Measurements from ENCODE around the gene TRAF2.

The TRAF2 gene

GRCh38 chr9:136917902-136918301, 31.6 kb downstream of the TRAF2 start:
- DNase-seq = no peak

- no peak for DNase-seq
These were observed 33.8 kb downstream of the TRAF2 start for GRCh38 chr9:136920069-136920468.

DNA sequence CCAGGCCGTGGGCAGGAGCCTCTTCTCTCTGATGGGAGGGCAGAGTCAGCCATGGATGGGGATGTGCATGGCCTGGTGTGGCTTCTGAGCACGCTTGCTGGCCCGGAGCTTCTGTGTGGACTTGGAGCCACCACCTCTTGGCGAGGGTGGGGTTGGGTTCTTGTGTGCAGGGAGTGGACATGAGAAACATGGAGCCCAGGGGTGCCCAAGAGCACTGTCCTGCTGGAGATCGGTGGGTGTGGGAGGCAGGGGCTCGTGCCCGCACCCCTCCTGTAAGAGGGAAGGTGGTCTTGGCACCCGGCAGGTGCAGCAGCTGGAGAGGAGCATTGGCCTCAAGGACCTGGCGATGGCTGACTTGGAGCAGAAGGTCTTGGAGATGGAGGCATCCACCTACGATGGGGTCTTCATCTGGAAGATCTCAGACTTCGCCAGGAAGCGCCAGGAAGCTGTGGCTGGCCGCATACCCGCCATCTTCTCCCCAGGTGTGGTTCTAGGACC, 34.5 kb downstream of the TRAF2 start:
- no peak for DNase-seq

DNA sequence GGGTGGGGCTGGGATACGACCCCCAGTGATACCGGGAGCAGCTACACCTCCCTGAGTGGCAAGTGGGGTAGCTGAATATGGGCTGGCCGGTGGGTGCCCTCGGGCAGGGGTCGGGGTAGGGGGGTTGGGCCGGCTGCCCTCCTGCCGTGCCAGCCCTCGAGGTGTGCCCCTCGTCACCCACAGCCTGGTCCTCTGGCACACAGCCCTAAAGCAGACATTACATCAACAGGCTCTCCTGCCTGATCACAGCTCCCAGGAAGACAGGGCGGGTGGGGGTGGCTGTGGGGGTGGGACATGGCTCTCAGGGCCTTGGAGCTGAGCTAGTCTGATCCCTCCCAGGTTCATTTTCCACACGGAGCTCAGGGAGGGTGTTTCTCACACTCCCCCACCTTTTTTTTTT, 35.0 kb downstream of the TRAF2 start:
- no peak for DNase-seq

GRCh38 chr9:136921718-136922117, 35.4 kb downstream of the TRAF2 start:
- no peak for DNase-seq

DNA sequence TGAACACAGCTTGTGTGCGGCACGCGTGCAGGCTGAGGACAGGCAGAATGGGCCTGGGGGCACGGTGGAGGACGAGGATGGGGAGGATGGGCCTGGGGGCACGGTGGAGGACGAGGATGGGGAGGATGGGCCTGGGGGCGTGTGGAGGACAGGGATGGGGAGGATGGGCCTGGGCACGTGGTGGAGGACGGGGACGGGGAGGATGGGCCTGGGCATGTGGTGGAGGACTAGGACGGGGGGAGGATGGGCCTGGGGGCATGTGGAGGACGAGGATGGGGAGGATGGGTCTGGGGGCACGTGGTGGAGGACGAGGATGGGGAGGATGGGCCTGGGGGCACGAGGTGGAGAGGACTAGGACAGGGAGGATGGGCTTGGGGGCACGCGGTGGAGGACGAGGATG, 36.2 kb downstream of the TRAF2 start:
- DNase-seq = no peak

- no peak for DNase-seq
These were observed 37.6 kb downstream of the TRAF2 start for GRCh38 chr9:136923881-136924280.

DNA sequence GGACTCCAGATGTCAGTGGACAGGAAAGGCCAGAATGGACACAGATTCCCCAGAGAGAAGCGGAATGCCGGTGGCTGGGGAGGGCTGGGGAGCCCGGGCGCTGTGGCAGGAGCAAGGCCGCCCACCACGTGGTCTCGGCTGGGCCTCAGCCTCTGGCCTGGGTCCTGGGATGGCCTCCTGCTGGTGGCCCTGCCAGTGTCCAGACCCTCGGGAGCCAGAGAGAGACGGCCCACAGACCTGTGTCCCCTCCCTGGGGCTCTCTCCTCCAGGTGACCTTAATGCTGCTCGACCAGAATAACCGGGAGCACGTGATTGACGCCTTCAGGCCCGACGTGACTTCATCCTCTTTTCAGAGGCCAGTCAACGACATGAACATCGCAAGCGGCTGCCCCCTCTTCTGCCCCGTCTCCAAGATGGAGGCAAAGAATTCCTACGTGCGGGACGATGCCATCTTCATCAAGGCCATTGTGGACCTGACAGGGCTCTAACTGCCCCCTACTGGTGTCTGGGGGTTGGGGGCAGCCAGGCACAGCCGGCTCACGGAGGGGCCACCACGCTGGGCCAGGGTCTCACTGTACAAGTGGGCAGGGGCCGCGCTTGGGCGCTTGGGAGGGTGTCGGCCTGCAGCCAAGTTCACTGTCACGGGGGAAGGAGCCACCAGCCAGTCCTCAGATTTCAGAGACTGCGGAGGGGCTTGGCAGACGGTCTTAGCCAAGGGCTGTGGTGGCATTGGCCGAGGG, 39.3 kb downstream of the TRAF2 start:
- DNase-seq = no peak

DNA sequence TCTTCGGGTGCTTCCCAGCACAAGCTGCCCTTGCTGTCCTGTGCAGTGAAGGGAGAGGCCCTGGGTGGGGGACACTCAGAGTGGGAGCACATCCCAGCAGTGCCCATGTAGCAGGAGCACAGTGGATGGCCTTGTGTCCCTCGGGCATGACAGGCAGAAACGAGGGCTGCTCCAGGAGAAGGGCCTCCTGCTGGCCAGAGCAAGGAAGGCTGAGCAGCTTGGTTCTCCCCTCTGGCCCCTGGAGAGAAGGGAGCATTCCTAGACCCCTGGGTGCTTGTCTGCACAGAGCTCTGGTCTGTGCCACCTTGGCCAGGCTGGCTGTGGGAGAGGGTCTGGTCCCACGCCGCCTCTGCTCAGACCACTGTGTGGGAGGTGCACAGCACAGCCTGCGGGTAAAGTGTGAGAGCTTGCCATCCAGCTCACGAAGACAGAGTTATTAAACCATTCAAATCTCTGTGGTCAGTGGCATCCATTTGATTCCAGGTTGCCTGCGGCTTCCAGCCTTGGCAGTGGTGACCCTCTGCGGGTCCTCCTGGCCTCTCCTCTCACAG, 39.9 kb downstream of the TRAF2 start:
- DNase-seq = no peak

DNA sequence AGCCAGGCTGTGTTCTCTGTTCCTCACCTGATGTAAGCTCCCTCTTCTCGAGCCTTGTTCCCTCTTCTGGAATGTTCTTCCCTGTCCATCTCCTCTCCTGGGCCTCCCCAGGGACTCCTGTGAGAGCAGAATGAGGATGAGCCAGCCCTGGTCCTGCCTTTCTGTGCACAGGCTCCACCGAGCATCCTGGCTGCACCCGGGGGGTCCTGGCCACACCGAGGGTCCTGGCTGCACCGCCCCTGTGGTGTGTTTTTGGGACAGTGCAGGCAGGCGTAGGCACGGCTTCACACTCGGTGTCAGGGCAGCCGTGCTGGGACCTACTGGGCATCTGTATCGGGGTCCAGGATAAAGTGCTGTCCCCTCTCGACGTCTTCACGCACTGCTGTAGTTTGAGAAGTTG, 40.4 kb downstream of the TRAF2 start:
- DNase-seq = no peak

DNA sequence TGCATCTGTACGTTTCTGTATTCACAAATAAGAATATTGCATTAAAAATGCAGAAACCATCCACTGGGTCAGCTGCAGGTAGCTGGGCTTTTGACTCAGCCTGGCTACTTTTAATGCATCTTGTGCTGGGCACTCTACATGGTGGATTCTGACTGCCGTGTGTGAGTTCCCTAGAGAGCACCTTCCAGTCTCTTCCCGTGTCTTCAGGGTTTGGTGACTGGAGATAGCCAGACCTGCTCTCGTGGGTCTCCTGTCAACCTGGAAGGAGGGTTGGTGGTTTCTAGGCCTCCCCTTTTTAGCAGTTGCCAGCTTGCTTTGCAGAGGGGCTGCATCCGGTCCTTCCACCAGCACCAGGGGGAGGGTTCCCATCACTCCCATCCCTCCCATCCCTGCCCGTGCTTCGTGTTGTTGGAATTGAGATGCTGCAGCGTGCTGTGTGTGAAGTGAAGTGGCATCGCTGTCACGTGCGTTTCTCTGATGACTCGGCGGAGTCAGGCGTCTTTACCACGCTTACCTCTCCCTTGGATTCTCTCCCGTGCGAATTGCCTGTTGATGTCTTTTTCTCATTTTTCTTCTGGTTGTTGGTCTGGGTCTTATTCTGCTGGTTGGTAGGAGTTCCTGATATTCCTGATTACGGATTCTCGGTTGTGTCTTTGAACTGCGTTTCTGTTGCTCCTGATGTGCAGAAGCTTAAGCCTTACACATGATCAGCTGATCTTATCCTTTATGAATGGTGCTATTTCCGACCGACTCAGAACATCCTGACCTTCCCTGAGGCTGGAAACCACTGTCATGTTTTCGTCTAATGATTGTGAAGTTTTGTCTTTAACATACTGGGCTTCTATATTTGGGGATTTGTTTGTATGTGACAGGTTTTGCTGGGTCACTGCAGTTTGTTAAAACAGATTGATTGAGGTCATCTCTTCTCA, 41.3 kb downstream of the TRAF2 start:
- DNase-seq = no peak

DNA sequence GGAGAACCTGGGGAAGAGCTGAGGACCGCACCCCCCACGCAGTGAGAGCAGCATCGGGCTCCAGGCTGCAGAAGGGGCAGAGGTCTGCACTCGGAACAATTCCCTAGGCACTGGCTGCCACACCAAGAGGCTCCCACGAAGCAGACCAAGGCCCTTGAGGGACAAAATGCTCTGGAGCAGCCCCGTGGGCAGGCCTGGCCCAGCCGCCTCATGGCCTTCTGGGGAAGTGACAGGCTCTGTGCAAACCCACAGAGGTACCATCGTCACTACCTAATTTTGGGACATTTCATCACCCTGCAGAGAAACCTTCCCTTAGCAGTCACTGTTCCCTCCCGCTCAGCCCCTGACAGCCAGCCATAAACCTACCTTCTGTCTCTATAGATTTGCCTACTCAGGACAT, 42.3 kb downstream of the TRAF2 start:
- DNase-seq = no peak

- no peak for DNase-seq
These were observed 43.7 kb downstream of the TRAF2 start for GRCh38 chr9:136930014-136930413.

DNA sequence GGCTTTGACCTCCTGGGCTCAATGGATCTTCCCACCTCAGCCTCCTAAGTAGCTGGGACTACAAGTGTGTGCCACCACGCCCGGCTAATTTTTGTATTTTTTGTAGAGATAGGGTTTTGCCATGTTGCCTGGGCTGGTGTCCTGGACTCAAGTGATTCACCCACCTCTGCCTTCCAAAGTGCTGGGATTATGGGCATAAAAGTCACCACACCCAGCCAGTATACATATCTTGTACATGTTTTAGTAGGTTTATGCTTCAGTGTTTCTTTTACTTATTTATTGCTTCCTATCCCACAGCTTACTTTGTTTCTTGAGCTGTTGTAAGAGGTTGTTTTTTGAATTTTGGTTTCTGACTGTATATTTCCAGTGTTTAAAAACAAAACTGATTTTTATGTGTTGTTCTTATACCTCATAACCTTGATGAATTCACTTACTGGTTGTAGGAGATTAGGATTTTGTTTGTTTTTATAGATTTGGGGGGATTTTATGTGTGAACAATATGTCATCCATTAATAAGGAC, 45.4 kb downstream of the TRAF2 start:
- DNase-seq = no peak

DNA sequence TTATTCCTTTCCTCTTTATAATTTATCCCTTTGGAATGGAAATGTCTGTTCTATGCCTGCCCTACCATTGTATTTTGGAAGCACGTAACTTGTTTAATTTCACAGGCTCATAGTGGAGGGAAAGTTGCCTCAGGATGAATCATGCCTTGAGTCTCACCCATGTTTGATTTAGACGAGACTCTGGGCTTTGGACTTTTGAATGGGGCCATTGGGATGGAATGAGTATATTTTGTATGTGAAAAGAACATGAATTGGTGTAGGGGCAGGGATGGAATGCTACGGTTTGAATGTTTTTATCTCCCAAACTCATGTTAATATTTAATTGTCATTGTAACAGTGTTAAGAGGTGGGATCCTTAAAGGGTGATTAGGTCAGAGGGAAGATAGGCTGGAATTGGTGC, 48.0 kb downstream of the TRAF2 start:
- DNase-seq = no peak

- no peak for DNase-seq
These were observed 49.3 kb downstream of the TRAF2 start for GRCh38 chr9:136935651-136936050.

DNA sequence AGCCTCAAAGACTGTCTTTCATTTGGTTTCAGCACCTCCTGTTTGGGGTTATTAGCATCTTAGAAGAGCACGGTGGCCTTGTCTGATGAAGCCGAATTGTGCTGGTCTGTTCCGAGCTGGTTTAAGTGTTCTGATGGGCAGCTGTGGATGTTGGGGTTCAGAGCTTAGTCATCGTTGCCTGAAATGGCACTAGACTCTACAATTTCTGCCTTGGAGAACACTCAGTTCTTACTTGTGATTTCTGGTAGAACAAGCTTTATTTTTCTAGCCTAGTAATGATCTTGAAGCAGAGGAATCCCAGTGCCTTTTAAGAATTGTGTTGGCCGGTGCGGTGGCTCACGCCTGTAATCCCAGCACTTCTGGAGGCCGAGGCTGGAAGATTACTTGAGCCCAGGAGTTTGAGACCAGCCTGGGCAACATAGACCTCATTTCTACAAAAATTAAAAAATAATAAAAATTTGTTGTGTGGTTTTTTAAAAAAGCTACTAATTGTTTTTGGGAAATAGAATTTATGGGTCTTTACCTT, 50.4 kb downstream of the TRAF2 start:
- no peak for DNase-seq

DNA sequence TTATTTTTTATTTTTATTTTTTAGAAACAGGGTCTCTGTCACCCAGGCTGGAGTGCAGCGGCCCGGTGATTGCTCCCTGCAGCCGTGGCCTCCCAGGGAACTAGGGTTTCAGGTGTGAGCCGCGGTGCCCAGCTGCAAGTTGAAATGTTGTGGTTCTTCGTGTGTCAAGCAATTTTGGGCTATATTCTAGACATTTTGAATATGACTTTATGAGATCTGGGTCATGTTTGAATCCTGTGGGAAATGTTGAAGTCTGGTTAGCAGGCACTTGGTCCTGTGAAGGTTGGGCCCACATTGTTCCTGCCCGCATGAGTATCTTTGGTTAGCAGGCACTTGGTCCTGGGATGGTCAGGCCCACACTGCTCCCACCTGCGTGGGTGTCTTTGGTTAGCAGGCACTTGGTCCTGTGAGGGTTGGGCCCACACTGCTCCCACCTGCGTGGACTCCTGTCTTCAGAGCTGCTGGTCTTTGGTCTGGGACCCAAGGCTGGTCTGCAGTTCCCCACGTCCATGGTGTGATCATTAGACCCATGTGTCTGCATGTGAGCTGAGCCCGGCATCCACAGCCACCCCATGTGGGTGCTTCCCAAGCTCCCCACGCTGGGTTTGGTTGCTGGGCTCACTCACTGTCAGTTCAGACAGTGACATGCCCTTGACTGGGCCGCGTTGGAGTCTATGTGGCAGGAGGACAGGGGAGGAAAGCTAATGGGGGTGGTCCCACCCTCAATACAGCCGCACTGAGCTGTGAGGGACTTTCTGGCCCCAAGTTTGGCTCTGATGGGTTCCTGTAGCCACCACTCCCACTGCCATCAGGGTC, 51.1 kb downstream of the TRAF2 start:
- no peak for DNase-seq

- no peak for DNase-seq
These were observed 53.2 kb downstream of the TRAF2 start for GRCh38 chr9:136939431-136939995.

GRCh38 chr9:136939996-136940525, 53.7 kb downstream of the TRAF2 start:
- no peak for DNase-seq

DNA sequence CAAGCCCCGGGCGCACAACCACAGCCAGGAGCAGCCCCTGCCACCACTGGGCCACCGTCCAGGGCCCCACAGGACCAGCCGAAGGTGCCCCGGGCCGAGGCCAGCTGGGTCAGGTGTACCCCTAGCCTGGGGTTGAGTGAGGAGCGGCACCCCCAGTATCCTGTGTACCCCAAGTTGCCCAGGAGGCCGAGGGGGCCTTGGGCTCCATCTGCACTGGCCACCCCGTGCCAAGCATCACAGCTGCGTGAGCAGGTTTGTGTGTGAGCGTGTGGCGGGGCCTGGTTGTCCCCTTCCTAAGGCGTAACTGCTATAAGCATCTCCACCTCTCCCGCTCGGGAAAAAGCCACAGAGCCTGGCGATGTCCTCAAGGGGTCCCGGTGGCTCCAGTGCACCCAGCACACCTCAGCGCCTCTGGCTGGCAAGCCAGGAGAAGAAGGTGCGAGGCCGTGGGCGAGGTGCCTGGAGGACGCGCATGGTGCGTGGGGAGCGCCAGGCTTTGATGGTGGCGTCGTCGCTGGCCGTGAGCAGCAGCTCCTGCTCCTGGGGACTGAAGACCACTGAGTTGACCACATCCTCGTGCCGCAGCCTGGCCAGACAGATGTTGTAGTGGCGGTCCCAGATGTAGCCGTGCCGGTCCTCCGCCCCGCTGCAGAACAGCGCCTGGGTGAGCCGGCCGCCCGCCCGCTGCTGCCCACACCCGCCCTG, 54.4 kb downstream of the TRAF2 start:
- no peak for DNase-seq

Data from stimulated activated CD4-positive, alpha-beta T cell treated with anti-CD3 and anti-CD28 coated beads, Interleukin-4, amount 100 ng/mL, for 4 hours (primary cell).